GM23338 (cell line): ENCODE results near the gene BMPER. TPM values are rescaled to one million over a fixed set of nuclear protein-coding genes. Genes with fewer than 3 reads are reported as not detected.

Experiments
- ATAC-seq: fragments of 200-7000 bp; cut with Tn5 transposase; 3 replicates; pipeline ENCODE4 v1.9.1; 2020
- DNase-seq: peaks from one replicate; pipeline ENCODE4 v3.0.0-alpha.2; 2015; ENCODE audit warnings: low spot score
- H2AFZ ChIP-seq: fragments of 200-600 bp; sonication (generic); 2 replicates; pipeline ENCODE4 v1.8.0; 2016; ENCODE audit warnings: antibody characterized with exemption, mild to moderate bottlenecking, moderate library complexity
- H3F3A ChIP-seq: fragments of 200-600 bp; sonication (generic); replicated peaks from 2 replicates; pipeline ENCODE4 v1.8.0; 2017; ENCODE audit warnings: antibody characterized with exemption, mixed run types, low read depth
- H3K27ac ChIP-seq: fragments of 200-600 bp; sonication (generic); 2 replicates; pipeline ENCODE4 v1.6.1; 2016; ENCODE audit warnings: low read depth
- H3K27me3 ChIP-seq: fragments of 200-600 bp; sonication (generic); 2 replicates; pipeline ENCODE4 v1.8.0; 2016; ENCODE audit warnings: mild to moderate bottlenecking, mixed run types, moderate library complexity; ENCODE audit not compliant: insufficient read depth
- H3K36me3 ChIP-seq: fragments of 200-600 bp; sonication (generic); 2 replicates; pipeline ENCODE4 v1.8.0; 2016; ENCODE audit warnings: mild to moderate bottlenecking; ENCODE audit not compliant: insufficient read depth
- H3K4me1 ChIP-seq: fragments of 200-600 bp; sonication (generic); 2 replicates; pipeline ENCODE4 v1.8.0; 2016; ENCODE audit warnings: mild to moderate bottlenecking, moderate library complexity; ENCODE audit not compliant: insufficient read depth
- H3K4me2 ChIP-seq: fragments of 200-600 bp; sonication (generic); 2 replicates; pipeline ENCODE4 v1.7.1; 2017; ENCODE audit warnings: mixed run types
- H3K4me3 ChIP-seq: fragments of 200-600 bp; sonication (generic); 2 replicates; pipeline ENCODE4 v1.6.1; 2016; ENCODE audit warnings: mixed run types
- H3K79me2 ChIP-seq: fragments of 200-600 bp; sonication (generic); replicated peaks from 2 replicates; pipeline ENCODE4 v1.8.0; 2017; ENCODE audit warnings: mild to moderate bottlenecking; ENCODE audit not compliant: insufficient read depth
- H3K9me2 ChIP-seq: fragments of 200-600 bp; sonication (generic); 2 replicates; pipeline ENCODE4 v1.8.0; 2017; ENCODE audit not compliant: insufficient read depth
- H4K20me1 ChIP-seq: fragments of 200-600 bp; sonication (generic); replicated peaks from 2 replicates; pipeline ENCODE4 v1.8.0; 2017; ENCODE audit warnings: mild to moderate bottlenecking; ENCODE audit not compliant: insufficient read depth
- H3K27ac Mint-ChIP-seq: 2 replicates; pipeline ENCODE4 v1.8.0; 2020; ENCODE audit warnings: inconsistent platforms, mild to moderate bottlenecking, moderate library complexity, mixed read lengths
- H3K27me3 Mint-ChIP-seq: 3 replicates; pipeline ENCODE4 v1.8.0; 2022; ENCODE audit warnings: low read depth, mild to moderate bottlenecking, moderate library complexity, mixed read lengths, inconsistent platforms; ENCODE audit not compliant: insufficient read depth, poor library complexity
- H3K36me3 Mint-ChIP-seq: 3 replicates; pipeline ENCODE4 v1.8.0; 2021; ENCODE audit warnings: low read depth, mild to moderate bottlenecking, inconsistent platforms, moderate library complexity, mixed read lengths
- H3K4me1 Mint-ChIP-seq: 3 replicates; pipeline ENCODE4 v1.8.0; 2020; ENCODE audit warnings: mild to moderate bottlenecking, inconsistent platforms, mixed read lengths
- H3K4me3 Mint-ChIP-seq: 3 replicates; pipeline ENCODE4 v1.8.0; 2021; ENCODE audit warnings: moderate library complexity, mild to moderate bottlenecking, inconsistent platforms, mixed read lengths
- H3K9me3 Mint-ChIP-seq: 3 replicates; pipeline ENCODE4 v1.8.0; 2020; ENCODE audit warnings: moderate library complexity, mild to moderate bottlenecking, inconsistent platforms, mixed read lengths
- ETS1 ChIP-seq: IDR thresholded peaks from 2 replicates; pipeline ENCODE4 v1.6.1; 2016; ENCODE audit warnings: antibody characterized with exemption
- EZH2 ChIP-seq: fragments of 200-600 bp; sonication (generic); IDR thresholded peaks from one replicate; pipeline ENCODE4 v1.8.0; 2017; ENCODE audit warnings: antibody characterized with exemption, mild to moderate bottlenecking, low read depth; ENCODE audit not compliant: unreplicated experiment
- ZNF462 ChIP-seq: fragments of 250-450 bp; sonication (Bioruptor Pico); IDR thresholded peaks from 2 replicates; pipeline ENCODE4 v1.5.0; 2020; ENCODE audit warnings: mild to moderate bottlenecking, moderate library complexity
- polyA plus RNA-seq: library from polyadenylated mRNA; unstranded; fragments of >200 nt; fragmentation: Nextera tagmentation; extraction: Ambion mirVana; gene quantifications from 2 replicates; pipeline ENCODE4 v1.2.1, GENCODE V29; 2016
- total RNA-seq: library from RNA; depleted of rRNA; stranded (reverse); fragments of >200 nt; shearing (Covaris generic); gene quantifications from 2 replicates; pipeline ENCODE4 v1.2.3, GENCODE V29; 2014

BMPER gene
- total and polyA plus RNA-seq, 2 experiments from 2014 or later: 0.53 to 1.4 TPM

GRCh38 chr7:33936503-33936902, 31.2 kb downstream of the BMPER start:
- H3K79me2 ChIP-seq: no peaks in the 10 kb centered on the region
- H4K20me1 ChIP-seq: no peaks in the 10 kb centered on the region
- Mint-ChIP-seq H3K27ac (no peak overlapping the region), H3K36me3 (no peaks in the 10 kb centered on the region), H3K4me1 (peaks cover 15% of the 10 kb centered on the region), H3K27me3 (peaks cover 1% of the 10 kb centered on the region), H3K9me3 (no peaks in the 10 kb centered on the region; the same call in 2 of the 3 replicates), H3K4me3 (no peak overlapping the region)
- H2AFZ ChIP-seq: no peak overlapping the region
- H3K4me1 ChIP-seq: peaks cover 9% of the 10 kb centered on the region
- TF ChIP-seq ETS1 (no peak), EZH2 (no peak), ZNF462 (CRISPR knock-in tag) (no peak)
- H3K27me3 ChIP-seq: no peaks in the 10 kb centered on the region
- no peaks in the 10 kb centered on the region for H3F3A ChIP-seq
- no peaks in the 10 kb centered on the region; the same call in 1 of the 2 replicates for H3K9me2 ChIP-seq
- DNase-seq: no peak
- H3K27ac ChIP-seq: no peak overlapping the region
- no peak for ATAC-seq
- H3K36me3 ChIP-seq: no peaks in the 10 kb centered on the region
- H3K4me3 ChIP-seq: no peak overlapping the region
- no peak overlapping the region for H3K4me2 ChIP-seq

- no peak for ATAC-seq
- H3K79me2 ChIP-seq: no peaks in the 10 kb centered on the region
- peaks cover 1% of the 10 kb centered on the region for H3K27me3 Mint-ChIP-seq
- H3K4me3 Mint-ChIP-seq: no peak overlapping the region
- H3K27me3 ChIP-seq: no peaks in the 10 kb centered on the region
- no peaks in the 10 kb centered on the region; the same call in 1 of the 2 replicates for H3K9me2 ChIP-seq
- no peak overlapping the region for H2AFZ ChIP-seq
- H3K27ac ChIP-seq: no peak overlapping the region
- peaks cover 13% of the 10 kb centered on the region for H3K4me1 Mint-ChIP-seq
- no peaks in the 10 kb centered on the region for H3K36me3 Mint-ChIP-seq
- no peak overlapping the region for H3K4me3 ChIP-seq
- no peak overlapping the region for H3K27ac Mint-ChIP-seq
- DNase-seq: no peak
- no peaks in the 10 kb centered on the region for H3F3A ChIP-seq
- H3K4me1 ChIP-seq: peaks cover 9% of the 10 kb centered on the region
- H3K9me3 Mint-ChIP-seq: no peaks in the 10 kb centered on the region; the same call in 2 of the 3 replicates
- no peak overlapping the region for H3K4me2 ChIP-seq
- H3K36me3 ChIP-seq: no peaks in the 10 kb centered on the region
- no peaks in the 10 kb centered on the region for H4K20me1 ChIP-seq
- no peak for TF ChIP-seq ZNF462 (CRISPR knock-in tag)
These were observed 32.5 kb downstream of the BMPER start for GRCh38 chr7:33937871-33938270.
